Peyer's patch (tissue), 4 donors: ENCODE results near the gene VAV2.

Experiments used
- POLR2A ChIP-seq, 2 donors: fragments of 450-650 bp; IDR thresholded peaks; one replicate each; pipeline ENCODE4 v1.5.1; 2017; ENCODE audit warnings: antibody characterized with exemption in 2 of 2, mild to moderate bottlenecking in 2 of 2, moderate library complexity in 2 of 2
- TF ChIP-seq, protein P1 (sequence below), 6 experiments: fragments of 450-650 bp in 4 of 6; fragments of 200-600 bp in 2 of 6; sonication (generic) in 1 of 6; IDR thresholded peaks; one replicate each; pipeline ENCODE4 v1.5.1; 2017 to 2019; ENCODE audit warnings: antibody characterized with exemption in 6 of 6, mild to moderate bottlenecking in 3 of 6, moderate library complexity in 1 of 6

DNA sequence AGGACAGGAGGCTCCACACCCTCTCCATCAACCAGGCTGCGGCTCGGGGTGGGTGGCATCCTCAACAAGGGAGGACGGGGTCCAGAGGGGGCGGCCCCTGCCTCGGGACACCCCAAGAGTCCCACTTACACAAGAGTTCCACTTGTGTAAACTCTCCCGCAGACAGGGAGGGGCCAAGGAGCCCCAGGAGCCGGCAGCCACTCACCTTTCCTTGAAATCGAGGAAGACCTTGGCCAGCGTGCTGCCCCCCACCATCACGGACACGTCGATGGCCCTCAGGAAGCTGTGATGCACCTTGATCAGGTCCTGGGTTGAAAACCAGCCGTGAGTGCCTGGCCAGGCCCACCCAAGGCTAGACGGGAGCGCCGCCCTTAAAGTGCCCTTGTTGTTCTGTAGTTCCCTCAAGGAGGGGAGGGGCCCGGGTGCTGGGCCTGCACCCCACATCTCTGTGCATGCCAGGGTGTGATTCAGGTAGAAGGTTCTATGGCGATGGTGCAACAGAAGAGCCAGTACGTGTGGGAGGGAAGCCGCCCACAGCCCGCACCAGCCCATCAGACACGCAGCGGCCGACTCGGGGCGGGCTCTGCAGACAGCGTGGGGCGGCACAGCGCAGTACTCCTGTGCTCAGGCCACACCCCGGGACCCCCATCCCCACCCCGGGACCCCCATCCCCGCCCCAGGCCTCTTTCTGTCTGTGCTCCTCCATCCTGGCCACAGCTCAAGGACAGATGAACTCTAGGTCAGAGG lies 186.1 kb downstream of the VAV2 start:
- TF ChIP-seq, protein P1, sequence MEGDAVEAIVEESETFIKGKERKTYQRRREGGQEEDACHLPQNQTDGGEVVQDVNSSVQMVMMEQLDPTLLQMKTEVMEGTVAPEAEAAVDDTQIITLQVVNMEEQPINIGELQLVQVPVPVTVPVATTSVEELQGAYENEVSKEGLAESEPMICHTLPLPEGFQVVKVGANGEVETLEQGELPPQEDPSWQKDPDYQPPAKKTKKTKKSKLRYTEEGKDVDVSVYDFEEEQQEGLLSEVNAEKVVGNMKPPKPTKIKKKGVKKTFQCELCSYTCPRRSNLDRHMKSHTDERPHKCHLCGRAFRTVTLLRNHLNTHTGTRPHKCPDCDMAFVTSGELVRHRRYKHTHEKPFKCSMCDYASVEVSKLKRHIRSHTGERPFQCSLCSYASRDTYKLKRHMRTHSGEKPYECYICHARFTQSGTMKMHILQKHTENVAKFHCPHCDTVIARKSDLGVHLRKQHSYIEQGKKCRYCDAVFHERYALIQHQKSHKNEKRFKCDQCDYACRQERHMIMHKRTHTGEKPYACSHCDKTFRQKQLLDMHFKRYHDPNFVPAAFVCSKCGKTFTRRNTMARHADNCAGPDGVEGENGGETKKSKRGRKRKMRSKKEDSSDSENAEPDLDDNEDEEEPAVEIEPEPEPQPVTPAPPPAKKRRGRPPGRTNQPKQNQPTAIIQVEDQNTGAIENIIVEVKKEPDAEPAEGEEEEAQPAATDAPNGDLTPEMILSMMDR (IDR thresholded peaks at IDR 0.05) = no peak
- TF ChIP-seq POLR2A (IDR thresholded peaks at IDR 0.05) = no peak
